ENCODE data around the gene BRD4.
"Not testable (repeated sequence)": the region's sequence is repeated elsewhere in the genome, so short reads cannot be mapped to it uniquely, and the experiment has no call there.

Gene BRD4

GRCh38 chr19:15332311-15332996 lies at the start of gene BRD4:
TSS of gene BRD4 (minus strand) at chr19:15332539. CDS start at chr19:15273099, 59,440 bp downstream.
- peak; percentile 81 for DNase-seq

- no peak for DNase-seq
These were observed 49.5 kb upstream of the BRD4 start for GRCh38 chr19:15381864-15382263.

GRCh38 chr19:15381429-15381828 lies 49.1 kb upstream of the BRD4 start:
- no peak for DNase-seq

- DNase-seq = peak; percentile 70
These were observed 47.8 kb upstream of the BRD4 start for GRCh38 chr19:15379999-15380647.

GRCh38 chr19:15379083-15379998 lies 47.0 kb upstream of the BRD4 start, which contains the start of gene AKAP8:
TSS of gene AKAP8 (minus strand) at chr19:15379787. CDS start at chr19:15379731, 56 bp downstream.
- DNase-seq = peak; percentile 99

GRCh38 chr19:15378534-15379082 lies 46.3 kb upstream of the BRD4 start:
- no peak for DNase-seq

GRCh38 chr19:15374796-15375440 lies 42.6 kb upstream of the BRD4 start:
- no peak for DNase-seq

- DNase-seq = no peak
These were observed 41.8 kb upstream of the BRD4 start for GRCh38 chr19:15374105-15374651.

- no peak for DNase-seq
These were observed 41.3 kb upstream of the BRD4 start for GRCh38 chr19:15373644-15374043.

- DNase-seq = no peak
These were observed 40.6 kb upstream of the BRD4 start for GRCh38 chr19:15372891-15373301.

GRCh38 chr19:15372470-15372869 lies 40.1 kb upstream of the BRD4 start:
- DNase-seq = no peak

GRCh38 chr19:15371786-15372380 lies 39.5 kb upstream of the BRD4 start:
- DNase-seq = no peak

- no peak for DNase-seq
These were observed 38.8 kb upstream of the BRD4 start for GRCh38 chr19:15371119-15371518.

GRCh38 chr19:15369594-15369891 lies 37.2 kb upstream of the BRD4 start:
- no peak for DNase-seq

GRCh38 chr19:15368798-15369593 lies 36.7 kb upstream of the BRD4 start:
- no peak for DNase-seq

GRCh38 chr19:15368051-15368632 lies 35.8 kb upstream of the BRD4 start:
- DNase-seq = no peak

- no peak for DNase-seq
These were observed 35.1 kb upstream of the BRD4 start for GRCh38 chr19:15367439-15367838.

GRCh38 chr19:15365264-15365663 lies 32.9 kb upstream of the BRD4 start:
- DNase-seq = no peak

GRCh38 chr19:15363791-15364190 lies 31.5 kb upstream of the BRD4 start:
- not testable (repeated sequence) for DNase-seq

- DNase-seq = not testable (repeated sequence)
These were observed 30.7 kb upstream of the BRD4 start for GRCh38 chr19:15363048-15363447.

GRCh38 chr19:15360015-15360414 lies 27.7 kb upstream of the BRD4 start:
- not testable (repeated sequence) for DNase-seq

Measured in left hindlimb (tissue), 1 donor.